GM23338 (cell line): Measurements from ENCODE around the gene TEX36.

ENCODE experiments used
- CTCF ChIP-seq, 2 experiments: fragments of 200-600 bp in 1 of 2; sonication (generic) in 1 of 2; conservative IDR thresholded peaks; 2 replicates each; pipeline versions ENCODE4 v1.5.1 to v1.6.1; 2016 to 2017; ENCODE audit warnings: antibody characterized with exemption in 2 of 2, low read depth in 2 of 2, mild to moderate bottlenecking in 2 of 2, moderate library complexity in 1 of 2
- EZH2 ChIP-seq: fragments of 200-600 bp; sonication (generic); IDR thresholded peaks from one replicate; pipeline ENCODE4 v1.8.0; 2017; ENCODE audit warnings: antibody characterized with exemption, mild to moderate bottlenecking, low read depth; ENCODE audit not compliant: unreplicated experiment

GRCh38 chr10:125707541-125708468, 24.8 kb upstream of the TEX36 start:
- TF ChIP-seq CTCF (conservative IDR thresholded peaks at IDR 0.05; ENCODE audit: low read depth in 2 of 2), result no peak
- TF ChIP-seq EZH2, result no peak
